WERI-Rb-1 (cell line): Measurements from ENCODE around the gene NTN1.
A peak's percentile ranks its signal among the peaks of the same experiment; 100 is the strongest.

ENCODE experiments used
- DNase-seq: peaks from one replicate; pipeline ENCODE4 v3.0.0-alpha.2; 2020
- H3K27ac ChIP-seq: fragments of 250-450 bp; sonication (Bioruptor Pico); 2 replicates; pipeline ENCODE4 v1.5.1; 2020; ENCODE audit warnings: mild to moderate bottlenecking, moderate library complexity
- H3K27me3 ChIP-seq: fragments of 250-450 bp; sonication (Bioruptor Pico); 2 replicates; pipeline ENCODE4 v1.5.1; 2021; ENCODE audit warnings: mild to moderate bottlenecking, low read depth, moderate library complexity; ENCODE audit not compliant: insufficient read depth, severe bottlenecking
- H3K36me3 ChIP-seq: fragments of 250-450 bp; sonication (Bioruptor Pico); 2 replicates; pipeline ENCODE4 v1.5.1; 2020; ENCODE audit warnings: mild to moderate bottlenecking, moderate library complexity
- H3K4me3 ChIP-seq: 2 replicates; pipeline ENCODE4 v1.5.1; 2011; ENCODE audit warnings: low read depth, mild to moderate bottlenecking, control low read depth, low read length
- H3K9me3 ChIP-seq: fragments of 250-450 bp; sonication (Bioruptor Pico); 2 replicates; pipeline ENCODE4 v1.5.1; 2021; ENCODE audit warnings: mild to moderate bottlenecking, moderate library complexity; ENCODE audit not compliant: severe bottlenecking
- TF ChIP-seq, protein P1 (sequence below): IDR thresholded peaks from 2 replicates; pipeline ENCODE4 v1.5.1; 2011; ENCODE audit warnings: low read depth, mild to moderate bottlenecking, control low read depth, inconsistent platforms, low read length

NTN1 gene

DNA sequence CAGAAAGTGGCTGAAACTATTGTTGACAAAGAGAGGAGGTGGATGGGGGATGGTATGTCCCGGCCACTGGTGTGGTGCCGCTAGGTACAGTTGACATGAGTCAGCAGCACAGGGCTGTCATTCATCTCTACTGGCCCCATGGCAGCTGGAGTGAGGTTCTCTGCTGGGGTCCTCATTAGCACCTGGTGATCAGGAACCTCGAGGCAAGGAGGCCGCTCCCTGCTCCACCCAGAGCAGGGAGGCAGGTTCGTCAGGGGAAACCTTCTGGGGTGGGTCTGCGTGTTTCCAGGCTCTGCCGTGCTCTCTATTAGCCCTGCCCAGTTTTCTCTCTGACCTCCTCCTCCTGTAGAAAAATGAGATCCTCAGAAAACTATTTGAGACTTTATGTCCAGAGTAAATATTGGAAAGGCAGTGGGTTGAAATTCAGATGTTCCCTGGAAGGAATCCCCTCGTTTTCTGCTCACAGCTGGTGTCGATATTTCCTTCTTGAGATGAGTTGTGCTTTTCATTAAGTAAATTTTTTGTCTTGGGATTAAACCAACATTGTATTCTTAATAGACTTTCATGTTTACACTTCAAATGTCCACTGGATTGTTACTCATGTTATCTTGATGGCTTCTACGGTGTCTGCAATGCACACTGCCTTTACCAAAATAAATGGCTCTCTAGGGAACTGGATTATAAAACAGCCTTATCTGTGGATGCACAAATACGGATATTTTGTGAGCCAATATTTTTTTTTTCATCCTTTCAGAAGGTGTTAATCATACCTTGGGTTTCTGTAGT, 7.1 kb downstream of the NTN1 start:
- Histone ChIP-seq H3K27me3 (peaks cover 3% of the 10 kb centered on the region), H3K4me3 (no peak overlapping the region), H3K27ac (peak overlapping the region; percentile 50), H3K36me3 (no peaks in the 10 kb centered on the region), H3K9me3 (no peaks in the 10 kb centered on the region)
- TF ChIP-seq, protein P1, sequence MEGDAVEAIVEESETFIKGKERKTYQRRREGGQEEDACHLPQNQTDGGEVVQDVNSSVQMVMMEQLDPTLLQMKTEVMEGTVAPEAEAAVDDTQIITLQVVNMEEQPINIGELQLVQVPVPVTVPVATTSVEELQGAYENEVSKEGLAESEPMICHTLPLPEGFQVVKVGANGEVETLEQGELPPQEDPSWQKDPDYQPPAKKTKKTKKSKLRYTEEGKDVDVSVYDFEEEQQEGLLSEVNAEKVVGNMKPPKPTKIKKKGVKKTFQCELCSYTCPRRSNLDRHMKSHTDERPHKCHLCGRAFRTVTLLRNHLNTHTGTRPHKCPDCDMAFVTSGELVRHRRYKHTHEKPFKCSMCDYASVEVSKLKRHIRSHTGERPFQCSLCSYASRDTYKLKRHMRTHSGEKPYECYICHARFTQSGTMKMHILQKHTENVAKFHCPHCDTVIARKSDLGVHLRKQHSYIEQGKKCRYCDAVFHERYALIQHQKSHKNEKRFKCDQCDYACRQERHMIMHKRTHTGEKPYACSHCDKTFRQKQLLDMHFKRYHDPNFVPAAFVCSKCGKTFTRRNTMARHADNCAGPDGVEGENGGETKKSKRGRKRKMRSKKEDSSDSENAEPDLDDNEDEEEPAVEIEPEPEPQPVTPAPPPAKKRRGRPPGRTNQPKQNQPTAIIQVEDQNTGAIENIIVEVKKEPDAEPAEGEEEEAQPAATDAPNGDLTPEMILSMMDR: no peak
- DNase-seq: no peak

- H3K36me3 ChIP-seq: no peaks in the 10 kb centered on the region
- H3K4me3 ChIP-seq: no peak overlapping the region
- DNase-seq: peak; percentile 52
- peak overlapping the region; percentile 50 for H3K27ac ChIP-seq
- no peaks in the 10 kb centered on the region for H3K27me3 ChIP-seq
- TF ChIP-seq, protein P1: no peak
- H3K9me3 ChIP-seq: no peaks in the 10 kb centered on the region
Observed at GRCh38 chr17:9028988-9029570, 7.8 kb downstream of the NTN1 start.

GRCh38 chr17:9032151-9032550, 10.8 kb downstream of the NTN1 start:
- H3K27me3 ChIP-seq: no peaks in the 10 kb centered on the region
- no peak overlapping the region for H3K27ac ChIP-seq
- DNase-seq: no peak
- H3K36me3 ChIP-seq: no peaks in the 10 kb centered on the region
- no peak overlapping the region for H3K4me3 ChIP-seq
- no peaks in the 10 kb centered on the region for H3K9me3 ChIP-seq
- TF ChIP-seq, protein P1: no peak

DNA sequence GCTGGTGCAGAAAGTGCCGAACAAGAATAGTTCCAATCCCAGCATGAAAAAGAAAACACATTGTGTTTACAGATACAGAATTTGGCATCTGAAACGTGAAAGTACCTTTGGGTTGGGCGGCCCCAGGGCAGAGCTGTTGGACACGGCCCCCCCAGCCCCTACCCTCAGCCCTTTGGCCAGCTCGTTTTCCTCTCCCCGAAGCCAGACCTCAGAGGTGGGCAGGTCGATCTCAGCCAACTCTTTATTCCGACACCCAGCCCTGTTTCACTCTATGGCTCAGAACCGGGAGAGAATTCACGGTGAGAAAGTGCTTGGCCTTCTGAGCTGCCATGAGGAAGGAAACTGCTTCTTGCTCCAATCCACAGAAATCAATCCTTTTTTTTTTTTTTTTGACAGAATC, 11.3 kb downstream of the NTN1 start:
- Histone ChIP-seq H3K4me3 (no peak overlapping the region), H3K27ac (no peak overlapping the region), H3K27me3 (no peaks in the 10 kb centered on the region), H3K36me3 (no peaks in the 10 kb centered on the region), H3K9me3 (no peaks in the 10 kb centered on the region)
- DNase-seq: no peak
- TF ChIP-seq, protein P1: no peak

DNA sequence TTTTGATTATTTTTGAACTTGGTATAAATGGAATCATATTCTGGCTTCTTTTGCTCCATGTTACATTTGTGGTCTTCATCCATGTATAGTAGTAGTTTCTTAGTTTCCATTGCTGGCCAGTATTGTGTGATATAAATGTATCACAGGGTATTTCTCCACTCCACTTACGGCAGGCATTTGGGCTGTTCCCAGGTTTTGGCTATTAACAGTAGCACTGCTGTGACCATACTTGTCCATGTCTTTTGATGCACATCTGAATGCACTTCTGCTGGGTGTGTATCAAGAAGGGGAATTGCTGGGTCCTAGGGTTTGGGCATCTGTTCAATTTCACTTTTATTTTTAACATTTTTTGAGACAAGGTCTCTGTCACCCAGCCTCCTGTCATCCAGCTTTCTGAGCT, 13.9 kb downstream of the NTN1 start:
- Histone ChIP-seq H3K27ac (no peak overlapping the region), H3K36me3 (no peaks in the 10 kb centered on the region), H3K27me3 (no peaks in the 10 kb centered on the region), H3K4me3 (no peak overlapping the region), H3K9me3 (no peaks in the 10 kb centered on the region)
- DNase-seq: no peak
- TF ChIP-seq, protein P1: no peak
